ENCODE data around the gene PDGFRA. TPM values are rescaled to one million over a fixed set of nuclear protein-coding genes. Genes with fewer than 3 reads are reported as not detected.

Gene PDGFRA
- total RNA-seq, 4 donors from 2014 or later, result 96.8 to 409 (median 226) TPM

GRCh38 chr4:54318904-54319303, 89.8 kb downstream of the PDGFRA start:
- H3K27ac ChIP-seq, result no peak overlapping the region
- intact Hi-C loops (cut with DNase I; ENCODE audit: low total_unique reads), result no loop called here
- no peaks in the 10 kb centered on the region for H3K27me3 ChIP-seq
- no peaks in the 10 kb centered on the region for H3K9me3 ChIP-seq
- TF ChIP-seq POLR2A (IDR thresholded peaks at IDR 0.05), result no peak
- peak; percentile 15 to 53 (median 28) for TF ChIP-seq CTCF (IDR thresholded peaks at IDR 0.05)
- DNase-seq, result no peak
- no peaks in the 10 kb centered on the region for H3K4me1 ChIP-seq
- no peaks in the 10 kb centered on the region for H3K36me3 ChIP-seq
- H3K4me3 ChIP-seq, result no peak overlapping the region

GRCh38 chr4:54320826-54321685, 92.0 kb downstream of the PDGFRA start:
- no peak for DNase-seq
- Histone ChIP-seq H3K27ac (no peak overlapping the region), H3K4me3 (no peak overlapping the region), H3K4me1 (no peaks in the 10 kb centered on the region), H3K27me3 (no peaks in the 10 kb centered on the region), H3K9me3 (no peaks in the 10 kb centered on the region), H3K36me3 (no peaks in the 10 kb centered on the region)
- intact Hi-C loops (cut with DNase I; ENCODE audit: low total_unique reads), result no loop called here
- TF ChIP-seq POLR2A (IDR thresholded peaks at IDR 0.05) (no peak), CTCF (IDR thresholded peaks at IDR 0.05) (no peak)

GRCh38 chr4:54322818-54323417, 93.8 kb downstream of the PDGFRA start:
- no peaks in the 10 kb centered on the region for H3K9me3 ChIP-seq
- TF ChIP-seq POLR2A (IDR thresholded peaks at IDR 0.05) (no peak), CTCF (IDR thresholded peaks at IDR 0.05) (peak; percentile 50 to 59 (median 52))
- peak; percentile 40 to 55 for DNase-seq
- intact Hi-C loops (cut with DNase I; ENCODE audit: low total_unique reads), result no loop called here
- H3K36me3 ChIP-seq, result no peaks in the 10 kb centered on the region
- H3K4me1 ChIP-seq, result no peaks in the 10 kb centered on the region
- no peak overlapping the region for H3K27ac ChIP-seq
- no peak overlapping the region for H3K4me3 ChIP-seq
- no peaks in the 10 kb centered on the region for H3K27me3 ChIP-seq

- no peak overlapping the region for H3K4me3 ChIP-seq
- intact Hi-C loops (cut with DNase I; ENCODE audit: low total_unique reads), result no loop called here
- TF ChIP-seq POLR2A (IDR thresholded peaks at IDR 0.05) (no peak), CTCF (IDR thresholded peaks at IDR 0.05) (no peak)
These were observed 101.8 kb downstream of the PDGFRA start for GRCh38 chr4:54330896-54331295.

GRCh38 chr4:54332542-54332941, 103.4 kb downstream of the PDGFRA start:
- no peaks in the 10 kb centered on the region for H3K4me1 ChIP-seq
- H3K9me3 ChIP-seq, result no peaks in the 10 kb centered on the region
- no peak overlapping the region for H3K27ac ChIP-seq
- TF ChIP-seq POLR2A (IDR thresholded peaks at IDR 0.05) (no peak), CTCF (IDR thresholded peaks at IDR 0.05) (no peak)
- DNase-seq, result no peak
- intact Hi-C loops (cut with DNase I; ENCODE audit: low total_unique reads), result no loop called here
- H3K27me3 ChIP-seq, result no peaks in the 10 kb centered on the region
- no peaks in the 10 kb centered on the region for H3K36me3 ChIP-seq
- H3K4me3 ChIP-seq, result no peak overlapping the region

More at GRCh38 chr4:54330896-54331295, 101.8 kb downstream of the PDGFRA start:
- Histone ChIP-seq H3K27ac (no peak overlapping the region), H3K4me1 (no peaks in the 10 kb centered on the region), H3K36me3 (no peaks in the 10 kb centered on the region), H3K27me3 (no peaks in the 10 kb centered on the region), H3K9me3 (no peaks in the 10 kb centered on the region)
- no peak for DNase-seq

Measured in uterus (tissue), 4 donors.